H1 (cell line): ENCODE data around the gene RIMS1. TPM values are rescaled to one million over a fixed set of nuclear protein-coding genes. Genes with fewer than 3 reads are reported as not detected.
A peak's percentile ranks its signal among the peaks of the same experiment; 100 is the strongest.

Experiments used
- CTCF ChIA-PET: fragments of 300-600 bp; sonication (Branson Sonifier 250); formaldehyde crosslinking; loops from one replicate; lab custom pipeline; 2021; ENCODE audit not compliant: partially characterized antibody; lab: Charles Lee
- POLR2A ChIA-PET: fragments of 300-600 bp; sonication (Branson Sonifier 250); formaldehyde crosslinking; loops from one replicate; lab custom pipeline; 2021; ENCODE audit warnings: inconsistent platforms; ENCODE audit not compliant: partially characterized antibody; lab: Charles Lee
- DNase-seq, 2 experiments: peaks; one replicate each; pipeline versions ENCODE4 v3.0.0 to v3.0.0-alpha.2; 2010 to 2022; ENCODE audit warnings: low spot score in 2 of 2, low read depth in 1 of 2, mixed read lengths in 1 of 2
- FAIRE-seq: peaks from 2 replicates; lab custom pipeline; 2011; peaks lifted over from hg19 to GRCh38; lab: Jason Lieb, UNC
- H2AFZ ChIP-seq: 2 replicates; pipeline ENCODE4 v1.8.1; 2012; ENCODE audit warnings: low read length, inconsistent platforms
- H2AK5ac ChIP-seq: 2 replicates; pipeline ENCODE4 v1.6.1; 2013; ENCODE audit warnings: low read depth, low read length
- H2BK120ac ChIP-seq: replicated peaks from 2 replicates; pipeline ENCODE3; 2013; ENCODE audit warnings: low read depth, low read length, inconsistent platforms
- H2BK12ac ChIP-seq: 2 replicates; pipeline ENCODE4 v1.6.1; 2013; ENCODE audit warnings: low read depth, low read length
- H2BK15ac ChIP-seq: 2 replicates; pipeline ENCODE4 v1.6.1; 2013; ENCODE audit warnings: low read length
- H2BK20ac ChIP-seq: 2 replicates; pipeline ENCODE4 v1.6.1; 2013; ENCODE audit warnings: low read length
- H2BK5ac ChIP-seq: 2 replicates; pipeline ENCODE4 v1.6.1; 2013; ENCODE audit warnings: low read depth, low read length
- H3K14ac ChIP-seq: 2 replicates; pipeline ENCODE4 v1.6.1; 2013; ENCODE audit warnings: inconsistent platforms; ENCODE audit not compliant: insufficient read length
- H3K18ac ChIP-seq: 2 replicates; pipeline ENCODE4 v1.6.1; 2013; ENCODE audit warnings: low read length; ENCODE audit errors: extremely low read depth
- H3K23ac ChIP-seq: 2 replicates; pipeline ENCODE4 v1.6.1; 2013; ENCODE audit warnings: inconsistent platforms; ENCODE audit not compliant: insufficient read length
- H3K23me2 ChIP-seq: 2 replicates; pipeline ENCODE4 v1.6.1; 2013; ENCODE audit warnings: low read depth, low read length
- H3K27ac ChIP-seq: 2 replicates; pipeline ENCODE4 v1.6.1; 2011; ENCODE audit warnings: low read depth, low read length, inconsistent platforms
- H3K27me3 ChIP-seq, 4 experiments: replicated peaks in 1 of 4; 1 replicate in 1 of 4; 2 replicates in 3 of 4; pipeline versions ENCODE4 v1.6.1 to v1.8.1; 2011 to 2013; ENCODE audit warnings: low read length in 3 of 4, mild to moderate bottlenecking in 3 of 4, inconsistent platforms in 2 of 4, mixed read lengths in 2 of 4, moderate library complexity in 1 of 4; ENCODE audit not compliant: control insufficient read depth in 3 of 4, insufficient read depth in 3 of 4; ENCODE audit errors: extremely low read depth in 1 of 4
- H3K36me3 ChIP-seq, 4 experiments: 2 replicates each; pipeline versions ENCODE4 v1.6.1 to v1.8.1; 2011 to 2013; ENCODE audit warnings: mild to moderate bottlenecking in 4 of 4, low read length in 3 of 4, moderate library complexity in 2 of 4, control low read depth in 1 of 4, inconsistent platforms in 1 of 4; ENCODE audit not compliant: insufficient read depth in 4 of 4, control insufficient read depth in 2 of 4
- H3K4ac ChIP-seq: replicated peaks from 2 replicates; pipeline ENCODE3; 2013; ENCODE audit warnings: low read length, low read depth, mixed read lengths, inconsistent platforms; ENCODE audit not compliant: insufficient read length
- H3K4me1 ChIP-seq, 4 experiments: replicated peaks in 1 of 4; 1 replicate in 1 of 4; 2 replicates in 3 of 4; pipeline versions ENCODE4 v1.6.1 to v1.8.1; 2011 to 2013; ENCODE audit warnings: low read length in 3 of 4, inconsistent platforms in 2 of 4, mixed read lengths in 1 of 4; ENCODE audit not compliant: insufficient read depth in 4 of 4, control insufficient read depth in 3 of 4
- H3K4me2 ChIP-seq, 2 experiments: 2 replicates each; pipeline versions ENCODE4 v1.6.1 to v1.8.1; 2011 to 2013; ENCODE audit warnings: low read depth in 2 of 2, low read length in 2 of 2, control low read depth in 1 of 2, inconsistent platforms in 1 of 2, mild to moderate bottlenecking in 1 of 2; ENCODE audit not compliant: insufficient read depth in 1 of 2
- H3K4me3 ChIP-seq, 4 experiments: fragments of 200-600, 300-600 bp in 1 of 4; sonication (generic), shearing (Covaris generic), sonication (Bioruptor Twin) in 1 of 4; 2 replicates each; pipeline versions ENCODE4 v1.5.1 to v1.8.1; 2011 to 2016; ENCODE audit warnings: low read length in 4 of 4, low read depth in 3 of 4, control low read depth in 2 of 4, inconsistent platforms in 2 of 4, mild to moderate bottlenecking in 2 of 4, mixed read lengths in 1 of 4, moderate library complexity in 1 of 4; ENCODE audit not compliant: insufficient read depth in 2 of 4; ENCODE audit errors: extremely low read depth in 1 of 4
- H3K56ac ChIP-seq: replicated peaks from 2 replicates; pipeline ENCODE3; 2013; ENCODE audit warnings: low read depth, mild to moderate bottlenecking, mixed read lengths, low read length, inconsistent platforms; ENCODE audit not compliant: insufficient read length
- H3K79me1 ChIP-seq: 2 replicates; pipeline ENCODE4 v1.6.1; 2013; ENCODE audit warnings: low read depth, low read length, control low read depth
- H3K79me2 ChIP-seq, 2 experiments: 2 replicates each; pipeline versions ENCODE4 v1.6.1 to v1.8.1; 2012 to 2013; ENCODE audit warnings: low read length in 2 of 2, mild to moderate bottlenecking in 2 of 2, inconsistent platforms in 1 of 2; ENCODE audit not compliant: insufficient read depth in 2 of 2, control insufficient read depth in 1 of 2
- H3K9ac ChIP-seq, 4 experiments: replicated peaks in 1 of 4; 1 replicate in 1 of 4; 2 replicates in 3 of 4; pipeline versions ENCODE4 v1.6.1 to v1.8.1; 2011 to 2013; ENCODE audit warnings: low read depth in 3 of 4, low read length in 3 of 4, control low read depth in 2 of 4, mild to moderate bottlenecking in 2 of 4, moderate library complexity in 2 of 4, inconsistent platforms in 1 of 4; ENCODE audit errors: extremely low read depth in 1 of 4
- H3K9me3 ChIP-seq, 2 experiments: 2 replicates each; pipeline versions ENCODE4 v1.6.1 to v1.8.1; 2012 to 2013; ENCODE audit warnings: mild to moderate bottlenecking in 2 of 2, moderate library complexity in 2 of 2, control low read depth in 1 of 2, inconsistent platforms in 1 of 2, low read depth in 1 of 2, low read length in 1 of 2, mixed read lengths in 1 of 2; ENCODE audit not compliant: insufficient read depth in 2 of 2
- H4K20me1 ChIP-seq, 2 experiments: replicated peaks in 1 of 2; 2 replicates each; pipeline versions ENCODE3 to v1.8.1; 2011 to 2013; ENCODE audit warnings: inconsistent platforms in 2 of 2, low read length in 2 of 2, mild to moderate bottlenecking in 1 of 2; ENCODE audit not compliant: insufficient read depth in 2 of 2, control insufficient read depth in 1 of 2
- H4K5ac ChIP-seq: 2 replicates; pipeline ENCODE4 v1.6.1; 2013; ENCODE audit warnings: low read length, low read depth, mixed read lengths, inconsistent platforms; ENCODE audit not compliant: insufficient read length
- H4K8ac ChIP-seq: 2 replicates; pipeline ENCODE4 v1.8.0; 2013; ENCODE audit warnings: mild to moderate bottlenecking, moderate library complexity, low read length, inconsistent platforms; ENCODE audit not compliant: insufficient read depth; ENCODE audit errors: extremely low read depth
- H4K91ac ChIP-seq: replicated peaks from 2 replicates; pipeline ENCODE3; 2013; ENCODE audit warnings: low read length, mixed read lengths, inconsistent platforms; ENCODE audit not compliant: insufficient read length
- CEBPB ChIP-seq: IDR thresholded peaks from 2 replicates; pipeline ENCODE4 v1.6.1; 2012; ENCODE audit warnings: low read depth, low read length
- EP300 ChIP-seq, 2 experiments: IDR thresholded peaks; 1 replicate in 1 of 2; 2 replicates in 1 of 2; pipeline ENCODE4 v1.6.1; 2011 to 2012; ENCODE audit warnings: low read depth in 2 of 2, low read length in 2 of 2, mild to moderate bottlenecking in 2 of 2, borderline replicate concordance in 1 of 2, inconsistent platforms in 1 of 2, moderate library complexity in 1 of 2
- EZH2 ChIP-seq: fragments of 200-600 bp; sonication (generic); IDR thresholded peaks from 2 replicates; pipeline ENCODE4 v1.7.1; 2012; ENCODE audit warnings: low read depth, mild to moderate bottlenecking, moderate library complexity, low read length, inconsistent platforms; ENCODE audit not compliant: severe bottlenecking
- FOSL1 ChIP-seq: IDR thresholded peaks from 2 replicates; pipeline ENCODE4 v1.6.1; 2011; ENCODE audit warnings: mild to moderate bottlenecking, low read depth, low read length, moderate library complexity; ENCODE audit not compliant: insufficient read depth
- GTF2F1 ChIP-seq: IDR thresholded peaks from 2 replicates; pipeline ENCODE4 v1.6.1; 2012; ENCODE audit warnings: low read depth, low read length, improper control_type of control experiment, borderline replicate concordance
- KDM5A ChIP-seq: fragments of 200-600 bp; IDR thresholded peaks from 2 replicates; pipeline ENCODE4 v1.7.1; 2012; ENCODE audit warnings: mild to moderate bottlenecking, low read length, inconsistent platforms, mixed read lengths
- RNF2 ChIP-seq: fragments of 200-900, 300-1000 bp; sonication (generic); IDR thresholded peaks from 2 replicates; pipeline ENCODE4 v1.7.1; 2016; ENCODE audit warnings: borderline replicate concordance, low read depth, mild to moderate bottlenecking, antibody characterized with exemption, low read length; ENCODE audit not compliant: poor library complexity, severe bottlenecking; ENCODE audit errors: missing control alignments
- SIX5 ChIP-seq: IDR thresholded peaks from 2 replicates; pipeline ENCODE4 v1.6.1; 2011; ENCODE audit warnings: mild to moderate bottlenecking, low read depth, low read length
- SP4 ChIP-seq: IDR thresholded peaks from 2 replicates; pipeline ENCODE4 v1.6.1; 2012; ENCODE audit warnings: low read length, inconsistent platforms
- TAF7 ChIP-seq: optimal IDR thresholded peaks from 2 replicates; pipeline ENCODE3; 2011; ENCODE audit warnings: low read depth, mild to moderate bottlenecking, inconsistent platforms, low read length, moderate library complexity, borderline replicate concordance
- WGBS, 2 experiments: shearing (Covaris generic) in 1 of 2; methylation state at CpG; one replicate each; pipeline versions ENCODE4 v1.1.6 to v1.1.7; 2013 to 2015; ENCODE audit warnings: low lambda C conversion rate in 2 of 2, mixed read lengths in 2 of 2, inconsistent platforms in 1 of 2, low coverage in 1 of 2, missing lambda C conversion rate in 1 of 2; ENCODE audit not compliant: insufficient replicate concordance in 2 of 2, insufficient coverage in 1 of 2, insufficient read length in 1 of 2; ENCODE audit errors: extremely low coverage in 1 of 2, missing lambda C conversion rate in 1 of 2; 5-methylcytosine and 5-hydroxymethylcytosine counted together
- polyA plus RNA-seq, 7 experiments: library from polyadenylated mRNA; depleted of rRNA in 3 of 7; stranded (reverse) in 5 of 7; unstranded in 2 of 7; fragments of >200 nt in 5 of 7; fragments of 200-250 nt in 2 of 7; gene quantifications; 1 replicate in 5 of 7; 2 replicates in 1 of 7; 4 replicates in 1 of 7; pipeline versions ENCODE4 v1.2.1 to v1.2.3, GENCODE V29; 2011 to 2013; ENCODE audit warnings: missing spikeins in 2 of 7, mixed read lengths in 2 of 7
- total RNA-seq: library from RNA; stranded (reverse); fragmentation: NEBNext Ultra II Directional; extraction: Animal tissue kit (Norgen Biotek cat#: 25700); gene quantifications from 2 replicates; pipeline ENCODE4 v1.2.1, GENCODE V29; 2021
- TF ChIP-seq, protein P1 (sequence below): IDR thresholded peaks from 2 replicates; pipeline ENCODE4 v1.6.1; 2011; ENCODE audit warnings: low read depth, mild to moderate bottlenecking, low read length; ENCODE audit not compliant: insufficient read depth
- TF ChIP-seq, protein P2 (sequence below): IDR thresholded peaks from 2 replicates; pipeline ENCODE4 v1.6.1; 2012; ENCODE audit warnings: inconsistent platforms

Gene RIMS1
- total and polyA plus RNA-seq, 2 of the 8 experiments (the other 6 are each of a cell fraction or from before 2014, with no cell fraction given), result 0.63 to 2.3 TPM

DNA sequence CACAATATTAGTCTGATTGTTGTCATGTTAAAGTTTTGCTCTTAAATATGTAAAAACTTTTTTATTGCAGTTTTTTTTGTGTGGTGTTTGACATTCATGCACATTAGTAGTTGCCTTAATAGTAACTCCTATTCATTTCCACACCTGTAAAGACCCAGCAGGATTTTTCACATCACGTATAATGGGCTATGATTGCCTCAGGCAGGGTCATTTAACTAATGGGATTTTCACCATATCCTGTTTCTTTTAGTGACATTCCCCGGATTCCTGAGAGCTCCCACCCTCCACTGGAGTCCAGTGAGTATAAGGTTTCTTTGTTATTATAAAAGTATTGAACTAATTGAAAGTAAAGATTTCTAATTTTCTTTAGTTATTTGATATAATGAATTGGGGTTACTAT is 359.2 kb downstream of the RIMS1 start:
- H3K23ac ChIP-seq, result no peak overlapping the region
- H3K18ac ChIP-seq, result no peak overlapping the region
- H4K20me1 ChIP-seq, result no peaks in the 10 kb centered on the region
- no peak overlapping the region for H3K56ac ChIP-seq
- ChIA-PET CTCF (interaction anchor here (0.5 to 0.7 kb wide), 2 partner anchors 825 to 1615 kb away, joined by 3 to 6 read pairs; no protein-coding TSS in a partner anchor), POLR2A (no interaction called here)
- H3K23me2 ChIP-seq, result no peaks in the 10 kb centered on the region
- H4K5ac ChIP-seq, result peak overlapping the region; percentile 83
- no peak overlapping the region for H2AK5ac ChIP-seq
- peaks cover 0 to 6% (median 1%) of the 10 kb centered on the region in 4 experiments; a peak in 3 of 7 replicates for H3K4me1 ChIP-seq
- H2AFZ ChIP-seq, result no peak overlapping the region
- no peak overlapping the region for H3K14ac ChIP-seq
- no peak overlapping the region for H3K27ac ChIP-seq
- H3K79me1 ChIP-seq, result no peaks in the 10 kb centered on the region
- peak overlapping the region in 1 of 4 experiments; percentile 28; a peak in 1 of 8 replicates for H3K4me3 ChIP-seq
- H3K9ac ChIP-seq, result no peak overlapping the region
- H3K27me3 ChIP-seq, result no peaks in the 10 kb centered on the region
- no peak overlapping the region for H2BK5ac ChIP-seq
- H4K91ac ChIP-seq, result no peak overlapping the region
- H2BK120ac ChIP-seq, result no peak overlapping the region
- no peak overlapping the region for H2BK12ac ChIP-seq
- H3K9me3 ChIP-seq, result no peaks in the 10 kb centered on the region
- 8% methylated on average over 2 of the region's 2 CpGs; no CpG with 5 or more reads in 1 of the 2 experiments for WGBS, 2 experiments
- FAIRE-seq (peak; percentile 55), DNase-seq (peak in 1 of 2 experiments; percentile 31)
- no peaks in the 10 kb centered on the region for H3K79me2 ChIP-seq
- no peak overlapping the region for H2BK20ac ChIP-seq
- H3K36me3 ChIP-seq, result no peaks in the 10 kb centered on the region
- no peak overlapping the region for H2BK15ac ChIP-seq
- H3K4me2 ChIP-seq, result no peak overlapping the region; a peak in 1 of 4 replicates
- no peak overlapping the region for H4K8ac ChIP-seq
- no peak overlapping the region for H3K4ac ChIP-seq
- no peak for TF ChIP-seq KDM5A
- peak; percentile 46 for TF ChIP-seq CEBPB
- TF ChIP-seq, protein P1, sequence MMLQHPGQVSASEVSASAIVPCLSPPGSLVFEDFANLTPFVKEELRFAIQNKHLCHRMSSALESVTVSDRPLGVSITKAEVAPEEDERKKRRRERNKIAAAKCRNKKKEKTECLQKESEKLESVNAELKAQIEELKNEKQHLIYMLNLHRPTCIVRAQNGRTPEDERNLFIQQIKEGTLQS, result no peak
- no peak for TF ChIP-seq EZH2
- no peak for TF ChIP-seq TAF7
- no peak for TF ChIP-seq FOSL1
- TF ChIP-seq GTF2F1, result no peak
- no peak for TF ChIP-seq SIX5
- TF ChIP-seq, protein P2, sequence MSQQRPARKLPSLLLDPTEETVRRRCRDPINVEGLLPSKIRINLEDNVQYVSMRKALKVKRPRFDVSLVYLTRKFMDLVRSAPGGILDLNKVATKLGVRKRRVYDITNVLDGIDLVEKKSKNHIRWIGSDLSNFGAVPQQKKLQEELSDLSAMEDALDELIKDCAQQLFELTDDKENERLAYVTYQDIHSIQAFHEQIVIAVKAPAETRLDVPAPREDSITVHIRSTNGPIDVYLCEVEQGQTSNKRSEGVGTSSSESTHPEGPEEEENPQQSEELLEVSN, result no peak
- TF ChIP-seq EP300 (IDR thresholded peaks at IDR 0.05; ENCODE audit: borderline replicate concordance in 1 of 2, low read depth in 2 of 2, low read length in 2 of 2), result peak in 1 of 2 experiments; percentile 47; a peak in 1 of 3 replicates
- no peak for TF ChIP-seq SP4
- no peak for TF ChIP-seq RNF2
